Tibial nerve (tissue), 4 donors: Measurements from ENCODE around the gene NR0B2.

Experiments used
- EP300 ChIP-seq, 2 donors: sonication (generic); formaldehyde crosslinking; IDR thresholded peaks; one replicate each; pipeline ENCODE4 v1.6.1; 2017; ENCODE audit warnings: antibody characterized with exemption in 2 of 2, mild to moderate bottlenecking in 1 of 2
- TF ChIP-seq, protein P1 (sequence below), 5 experiments: fragments of 200-600 bp in 3 of 5; fragments of 450-650 bp in 2 of 5; sonication (generic) in 3 of 5; IDR thresholded peaks; one replicate each; pipeline ENCODE4 v1.5.1; 2016 to 2019; ENCODE audit warnings: antibody characterized with exemption in 5 of 5, mild to moderate bottlenecking in 3 of 5, moderate library complexity in 2 of 5

DNA sequence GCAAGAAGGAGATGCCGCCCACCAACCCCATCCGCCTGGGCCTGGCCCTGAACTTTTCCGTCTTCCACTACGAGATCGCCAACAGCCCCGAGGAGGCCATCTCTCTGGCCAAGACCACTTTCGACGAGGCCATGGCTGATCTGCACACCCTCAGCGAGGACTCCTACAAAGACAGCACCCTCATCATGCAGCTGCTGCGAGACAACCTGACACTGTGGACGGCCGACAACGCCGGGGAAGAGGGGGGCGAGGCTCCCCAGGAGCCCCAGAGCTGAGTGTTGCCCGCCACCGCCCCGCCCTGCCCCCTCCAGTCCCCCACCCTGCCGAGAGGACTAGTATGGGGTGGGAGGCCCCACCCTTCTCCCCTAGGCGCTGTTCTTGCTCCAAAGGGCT is 50.1 kb downstream of the NR0B2 start:
- TF ChIP-seq, protein P1, sequence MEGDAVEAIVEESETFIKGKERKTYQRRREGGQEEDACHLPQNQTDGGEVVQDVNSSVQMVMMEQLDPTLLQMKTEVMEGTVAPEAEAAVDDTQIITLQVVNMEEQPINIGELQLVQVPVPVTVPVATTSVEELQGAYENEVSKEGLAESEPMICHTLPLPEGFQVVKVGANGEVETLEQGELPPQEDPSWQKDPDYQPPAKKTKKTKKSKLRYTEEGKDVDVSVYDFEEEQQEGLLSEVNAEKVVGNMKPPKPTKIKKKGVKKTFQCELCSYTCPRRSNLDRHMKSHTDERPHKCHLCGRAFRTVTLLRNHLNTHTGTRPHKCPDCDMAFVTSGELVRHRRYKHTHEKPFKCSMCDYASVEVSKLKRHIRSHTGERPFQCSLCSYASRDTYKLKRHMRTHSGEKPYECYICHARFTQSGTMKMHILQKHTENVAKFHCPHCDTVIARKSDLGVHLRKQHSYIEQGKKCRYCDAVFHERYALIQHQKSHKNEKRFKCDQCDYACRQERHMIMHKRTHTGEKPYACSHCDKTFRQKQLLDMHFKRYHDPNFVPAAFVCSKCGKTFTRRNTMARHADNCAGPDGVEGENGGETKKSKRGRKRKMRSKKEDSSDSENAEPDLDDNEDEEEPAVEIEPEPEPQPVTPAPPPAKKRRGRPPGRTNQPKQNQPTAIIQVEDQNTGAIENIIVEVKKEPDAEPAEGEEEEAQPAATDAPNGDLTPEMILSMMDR (IDR thresholded peaks at IDR 0.05), result no peak
- TF ChIP-seq EP300 (IDR thresholded peaks at IDR 0.05), result no peak
